GM18502 (cell line): ENCODE results near the gene BORCS5.
A peak's percentile ranks its signal among the peaks of the same experiment; 100 is the strongest.
"Not testable (repeated sequence)": the region's sequence is repeated elsewhere in the genome, so short reads cannot be mapped to it uniquely, and the experiment has no call there.

ENCODE experiments used
- ATAC-seq: cut with Tn5 transposase; IDR thresholded peaks from one replicate; pipeline ENCODE4 v1.9.1; 2021; ENCODE audit warnings: mild to moderate bottlenecking; ENCODE audit not compliant: unreplicated experiment, poor library complexity

BORCS5 gene

DNA sequence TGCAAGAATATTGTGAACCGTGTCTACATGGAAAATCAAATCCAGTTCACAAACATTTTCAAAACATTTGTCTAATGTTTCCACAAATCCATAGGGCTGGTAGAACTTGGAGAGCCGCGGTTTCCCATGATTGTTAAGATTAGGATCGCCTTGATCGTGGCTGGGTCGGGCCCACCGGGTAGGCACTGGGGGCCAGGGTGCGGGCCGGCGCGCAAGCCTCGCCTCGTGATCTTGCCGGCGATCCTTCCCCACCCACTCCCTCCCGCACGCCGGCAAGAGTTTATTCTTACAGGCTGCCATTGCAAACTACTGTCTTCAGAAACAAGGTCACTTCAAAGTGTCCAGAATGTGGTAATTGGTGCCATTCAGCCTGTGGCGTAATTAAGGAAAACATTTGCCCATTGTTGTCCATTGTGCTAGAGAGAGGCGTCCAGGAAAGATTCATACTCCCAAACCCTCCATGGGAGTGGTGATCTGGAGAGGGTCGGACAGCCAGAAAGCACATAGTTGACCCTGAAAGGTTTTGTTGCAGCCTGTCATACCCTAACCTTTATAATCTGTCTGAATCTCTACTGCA, 95.5 kb downstream of the BORCS5 start:
- ATAC-seq = no peak

DNA sequence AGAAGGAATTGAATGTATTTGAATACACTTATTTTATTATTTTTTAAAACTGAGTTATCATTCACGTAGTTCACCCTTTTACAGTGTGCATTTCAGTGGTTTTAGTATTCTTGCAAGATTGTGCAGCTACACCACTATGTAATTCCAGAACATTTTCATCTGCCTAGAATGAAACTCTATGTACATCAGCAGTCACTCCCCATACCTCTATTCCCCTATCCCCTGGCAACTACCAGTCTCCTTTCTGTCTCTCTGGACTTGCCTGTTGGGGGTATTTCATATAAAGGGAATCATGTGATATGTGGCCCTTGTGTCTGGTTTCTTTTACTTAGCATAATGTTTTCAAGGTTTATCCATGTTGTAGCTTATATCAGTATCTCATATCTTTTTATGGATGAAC, 96.8 kb downstream of the BORCS5 start:
- ATAC-seq = no peak

DNA sequence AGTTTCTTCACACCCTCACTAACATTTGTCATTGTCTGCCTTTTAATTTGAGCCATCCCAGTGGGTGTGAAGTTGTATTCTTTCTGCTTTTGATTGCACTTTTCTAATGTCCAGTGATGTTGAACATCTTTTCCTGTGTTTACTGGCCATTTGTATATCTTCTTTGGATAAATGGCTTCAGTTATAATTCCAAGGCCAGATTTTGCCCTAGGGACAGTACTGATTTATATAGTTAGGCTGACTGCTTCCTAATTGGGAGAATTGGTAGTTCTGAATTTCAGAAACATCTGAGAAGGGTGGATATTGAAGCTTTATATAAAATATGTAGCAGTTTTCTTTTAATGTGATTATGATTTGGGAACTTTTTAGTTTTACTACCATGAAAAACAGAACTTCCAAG, 97.4 kb downstream of the BORCS5 start:
- no peak for ATAC-seq

- ATAC-seq = no peak
These were observed 99.8 kb downstream of the BORCS5 start for GRCh38 chr12:12456637-12457036.

GRCh38 chr12:12460935-12461922, 104.4 kb downstream of the BORCS5 start:
- no peak for ATAC-seq

- no peak for ATAC-seq
These were observed 105.0 kb downstream of the BORCS5 start for GRCh38 chr12:12461923-12462315.

GRCh38 chr12:12465522-12465921, 108.6 kb downstream of the BORCS5 start:
- ATAC-seq = no peak

GRCh38 chr12:12466157-12466556, 109.3 kb downstream of the BORCS5 start:
- ATAC-seq = no peak

- no peak for ATAC-seq
These were observed 110.4 kb downstream of the BORCS5 start for GRCh38 chr12:12467264-12467663.

- ATAC-seq = no peak
These were observed 110.9 kb downstream of the BORCS5 start for GRCh38 chr12:12467688-12468261.

DNA sequence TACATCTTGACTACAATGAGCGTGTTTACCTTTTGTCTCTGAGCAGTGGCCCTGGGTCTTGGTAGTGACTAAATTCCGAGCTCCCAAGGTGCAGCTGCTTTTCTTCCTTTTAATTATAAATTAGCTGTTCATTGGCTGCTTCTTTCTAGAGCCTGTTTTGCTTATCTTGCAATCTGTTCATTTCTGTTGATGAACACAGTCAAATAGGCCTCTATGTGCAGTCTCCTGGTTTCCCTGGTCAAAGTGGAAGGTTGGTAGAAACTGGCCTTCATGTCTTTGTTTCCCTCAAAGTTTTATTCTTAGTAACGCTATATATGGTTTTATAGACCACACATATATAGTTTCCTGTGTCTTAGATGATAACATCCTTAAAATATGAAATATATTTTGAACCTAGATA, 111.7 kb downstream of the BORCS5 start:
- no peak for ATAC-seq

- ATAC-seq = no peak
These were observed 112.5 kb downstream of the BORCS5 start for GRCh38 chr12:12469386-12469785.

- no peak for ATAC-seq
These were observed 114.0 kb downstream of the BORCS5 start for GRCh38 chr12:12470751-12471306.

GRCh38 chr12:12471982-12472961, 115.4 kb downstream of the BORCS5 start:
- not testable (repeated sequence) for ATAC-seq

GRCh38 chr12:12473223-12473622, 116.3 kb downstream of the BORCS5 start:
- ATAC-seq = no peak

- ATAC-seq = peak; percentile 43
These were observed 117.6 kb downstream of the BORCS5 start for GRCh38 chr12:12474471-12474928.

DNA sequence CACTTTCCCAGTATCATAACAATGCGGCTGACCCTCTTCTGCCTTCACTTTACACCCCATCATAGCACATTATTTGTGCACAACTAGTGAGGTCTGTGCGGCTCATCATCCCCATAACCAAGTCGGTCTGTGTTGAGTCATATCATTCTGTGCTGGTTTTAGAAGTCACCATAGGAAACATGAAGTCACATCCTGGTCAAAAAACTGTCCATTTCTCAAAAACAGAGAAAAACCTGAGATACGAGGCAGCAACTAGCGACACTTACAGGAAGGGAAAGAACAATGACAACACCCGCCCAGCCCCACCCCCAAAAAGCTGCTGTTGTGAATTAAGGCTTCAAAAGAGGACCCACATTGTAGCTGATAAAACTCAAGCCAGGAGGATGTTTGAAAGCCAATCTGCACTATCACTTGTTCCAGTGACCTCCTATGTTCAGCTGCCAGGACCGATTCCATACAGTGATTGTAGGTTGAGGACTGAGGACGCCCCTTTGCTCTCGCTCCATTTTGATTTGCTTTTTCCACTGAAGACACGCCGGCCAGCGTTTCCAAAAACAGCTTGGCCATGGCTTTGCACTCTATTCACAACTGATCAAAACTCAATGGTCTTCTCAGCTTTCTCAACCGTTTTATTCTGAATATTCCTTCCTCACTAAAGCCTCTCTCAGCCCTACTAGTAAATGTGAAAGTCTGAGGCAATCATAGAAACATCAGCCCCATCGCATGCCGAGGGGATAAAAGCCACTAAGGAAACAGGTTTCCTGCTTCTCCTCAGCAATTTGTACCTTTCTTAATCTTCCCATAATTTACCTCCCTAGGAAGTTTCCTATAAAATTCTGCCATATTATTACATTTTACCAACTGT, 118.3 kb downstream of the BORCS5 start:
- ATAC-seq = peak; percentile 97

DNA sequence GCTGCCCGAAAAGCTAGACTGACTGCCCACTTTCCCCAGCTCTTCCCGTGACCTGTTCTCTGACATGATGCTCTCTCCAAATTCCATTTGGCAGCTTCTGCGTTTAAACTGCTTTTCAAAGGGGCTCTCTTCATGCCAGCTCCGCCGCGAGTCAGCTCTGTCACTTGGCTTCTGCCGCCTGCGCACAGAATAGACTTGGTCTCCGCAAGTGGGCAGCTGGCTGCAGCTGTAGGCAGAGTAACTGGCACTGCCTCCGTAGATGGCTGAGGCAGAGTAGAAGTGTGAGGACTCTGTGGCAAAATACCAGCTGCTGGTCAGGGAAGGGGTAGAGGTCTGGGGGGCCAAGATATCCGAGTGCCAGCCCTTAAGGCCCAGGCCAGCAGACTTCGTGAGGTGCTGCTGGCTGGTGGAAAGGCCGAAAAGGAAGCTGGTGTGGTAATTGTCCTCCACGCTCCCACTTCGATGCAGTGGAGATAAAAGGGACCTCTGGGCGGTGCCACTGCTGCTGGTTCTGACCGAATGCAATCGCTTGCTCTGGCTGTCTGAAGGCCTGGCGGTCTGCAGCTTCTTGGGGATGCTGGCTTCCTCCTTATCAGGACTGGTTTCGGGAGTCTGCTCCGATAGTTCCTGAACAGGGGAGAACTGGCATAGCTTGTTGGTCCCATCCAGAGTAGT, 120.1 kb downstream of the BORCS5 start:
- ATAC-seq = no peak
